PC-9 (cell line): ENCODE data around the gene HOXA11. TPM values are rescaled to one million over a fixed set of nuclear protein-coding genes. Genes with fewer than 3 reads are reported as not detected.

ENCODE experiments used
- BruUV-seq: library from RNA; stranded (reverse); fragments of 400-500 nt; replicated peaks from 2 replicates; lab custom pipeline; 2021; lab: Mats Ljungman, UMichigan
- CTCF ChIA-PET: fragments of 300-600 bp; sonication (Branson Sonifier 250); formaldehyde crosslinking; loops from one replicate; lab custom pipeline; 2022; ENCODE audit warnings: antibody characterized with exemption; lab: Charles Lee
- POLR2A ChIA-PET: fragments of 300-600 bp; sonication (Branson Sonifier 250); formaldehyde crosslinking; loops from one replicate; lab custom pipeline; 2022; ENCODE audit warnings: antibody characterized with exemption; ENCODE audit not compliant: unreplicated experiment; lab: Charles Lee
- DNase-seq, 2 experiments: peaks; one replicate each; pipeline versions ENCODE4 v3.0.0 to v3.0.0-alpha.2; 2015 to 2022; ENCODE audit warnings: mixed read lengths in 1 of 2
- H2AFZ ChIP-seq: fragments of 200-600 bp; sonication (generic); 2 replicates; pipeline ENCODE4 v1.8.1; 2017; ENCODE audit warnings: antibody characterized with exemption
- H3F3A ChIP-seq: fragments of 200-600 bp; sonication (generic); 2 replicates; pipeline ENCODE4 v1.8.1; 2017; ENCODE audit warnings: antibody characterized with exemption, mild to moderate bottlenecking, low read depth; ENCODE audit not compliant: insufficient read depth
- H3K27ac ChIP-seq: fragments of 200-600 bp; sonication (generic); 2 replicates; pipeline ENCODE4 v1.6.1; 2016; ENCODE audit warnings: mixed run types
- H3K27me3 ChIP-seq: fragments of 200-600 bp; sonication (generic); 2 replicates; pipeline ENCODE4 v1.6.1; 2016; ENCODE audit warnings: low read depth, mixed run types; ENCODE audit not compliant: insufficient read depth
- H3K36me3 ChIP-seq: fragments of 200-600 bp; sonication (generic); 2 replicates; pipeline ENCODE4 v1.6.1; 2016; ENCODE audit warnings: low read depth, mixed run types
- H3K4me1 ChIP-seq: fragments of 200-600 bp; sonication (generic); replicated peaks from 2 replicates; pipeline ENCODE4 v1.6.1; 2016; ENCODE audit warnings: mixed run types; ENCODE audit not compliant: insufficient read depth
- H3K4me2 ChIP-seq: fragments of 200-600 bp; sonication (generic); 2 replicates; pipeline ENCODE4 v1.6.1; 2017; ENCODE audit warnings: mixed run types
- H3K4me3 ChIP-seq: fragments of 200-600 bp; sonication (generic); 2 replicates; pipeline ENCODE4 v1.6.1; 2016; ENCODE audit warnings: mixed run types
- H3K79me2 ChIP-seq: fragments of 200-600 bp; sonication (generic); 2 replicates; pipeline ENCODE4 v1.6.1; 2017; ENCODE audit warnings: low read depth, mixed run types
- H3K9me2 ChIP-seq: fragments of 200-600 bp; sonication (generic); 2 replicates; pipeline ENCODE4 v1.8.1; 2017; ENCODE audit warnings: mild to moderate bottlenecking; ENCODE audit not compliant: insufficient read depth
- H3K9me3 ChIP-seq: fragments of 200-600 bp; sonication (generic); 2 replicates; pipeline ENCODE4 v1.8.1; 2016; ENCODE audit warnings: low read depth; ENCODE audit not compliant: insufficient read depth
- H4K20me1 ChIP-seq: fragments of 200-600 bp; sonication (generic); 2 replicates; pipeline ENCODE4 v1.8.1; 2017; ENCODE audit not compliant: insufficient read depth
- EZH2 ChIP-seq: fragments of 200-600 bp; sonication (generic); IDR thresholded peaks from 2 replicates; pipeline ENCODE4 v1.8.0; 2017; ENCODE audit warnings: antibody characterized with exemption, low read depth
- intact Hi-C: fragments of 100-400 bp; cut with micrococcal nuclease; formaldehyde crosslinking; loops from one replicate; pipeline ENCODE4 v1.10.0; 2022; ENCODE audit not compliant: unreplicated experiment
- total RNA-seq: library from RNA; stranded (reverse); gene quantifications from 2 replicates; pipeline ENCODE4 v1.2.3, GENCODE V29; 2021
- TF ChIP-seq, protein P1 (sequence below): fragments of 200-600 bp; sonication (generic); conservative IDR thresholded peaks from 2 replicates; pipeline ENCODE4 v1.6.1; 2017; ENCODE audit warnings: mixed run types, antibody characterized with exemption, mild to moderate bottlenecking, moderate library complexity

The HOXA11 gene
- total RNA-seq, 1 experiment from 2014 or later, result 0.26 TPM

DNA sequence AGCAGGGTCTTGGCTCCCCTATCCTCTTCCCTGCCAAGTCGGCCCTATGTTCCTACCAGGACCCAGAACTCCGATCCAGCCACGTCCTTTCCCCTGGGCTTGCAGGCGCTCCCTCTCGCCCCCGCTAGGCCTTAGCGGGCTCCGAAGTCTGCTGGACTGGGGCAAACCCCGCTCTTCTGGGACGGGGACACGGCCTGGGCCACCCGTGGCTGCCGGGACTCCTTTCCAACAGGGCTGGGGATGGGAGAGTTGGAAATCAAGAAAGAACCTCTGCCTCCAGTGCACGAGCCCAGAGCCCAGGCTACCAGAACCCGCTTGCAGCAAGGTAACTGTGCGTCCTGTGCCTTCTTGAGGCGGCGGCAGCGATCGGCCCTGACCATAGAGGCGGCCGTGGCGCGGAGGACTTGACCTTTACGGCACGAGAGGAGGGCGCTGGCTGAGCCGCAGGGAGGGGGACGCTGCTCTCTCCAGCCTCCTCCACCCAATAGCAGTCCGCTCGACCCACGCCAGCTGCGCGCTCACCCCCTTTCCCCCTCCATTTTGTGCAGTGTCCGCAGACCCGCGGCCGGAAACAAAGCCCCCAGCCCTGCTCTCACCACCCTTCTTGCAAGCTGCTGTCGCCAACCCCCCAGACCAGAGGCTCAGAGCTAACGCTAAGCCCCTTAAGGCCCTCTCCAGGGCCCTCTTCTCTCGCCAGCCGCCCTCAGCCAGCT, 7.0 kb upstream of the HOXA11 start:
- Histone ChIP-seq H3K4me2 (no peak overlapping the region), H3K4me3 (no peak overlapping the region), H3F3A (peaks cover 12% of the 10 kb centered on the region), H3K79me2 (no peaks in the 10 kb centered on the region), H3K4me1 (no peaks in the 10 kb centered on the region), H3K36me3 (no peaks in the 10 kb centered on the region), H4K20me1 (no peaks in the 10 kb centered on the region), H2AFZ (no peak overlapping the region), H3K9me2 (no peaks in the 10 kb centered on the region), H3K9me3 (no peaks in the 10 kb centered on the region), H3K27me3 (no peaks in the 10 kb centered on the region), H3K27ac (no peak overlapping the region)
- DNase-seq, result no peak
- no peak for TF ChIP-seq EZH2
- TF ChIP-seq, protein P1, sequence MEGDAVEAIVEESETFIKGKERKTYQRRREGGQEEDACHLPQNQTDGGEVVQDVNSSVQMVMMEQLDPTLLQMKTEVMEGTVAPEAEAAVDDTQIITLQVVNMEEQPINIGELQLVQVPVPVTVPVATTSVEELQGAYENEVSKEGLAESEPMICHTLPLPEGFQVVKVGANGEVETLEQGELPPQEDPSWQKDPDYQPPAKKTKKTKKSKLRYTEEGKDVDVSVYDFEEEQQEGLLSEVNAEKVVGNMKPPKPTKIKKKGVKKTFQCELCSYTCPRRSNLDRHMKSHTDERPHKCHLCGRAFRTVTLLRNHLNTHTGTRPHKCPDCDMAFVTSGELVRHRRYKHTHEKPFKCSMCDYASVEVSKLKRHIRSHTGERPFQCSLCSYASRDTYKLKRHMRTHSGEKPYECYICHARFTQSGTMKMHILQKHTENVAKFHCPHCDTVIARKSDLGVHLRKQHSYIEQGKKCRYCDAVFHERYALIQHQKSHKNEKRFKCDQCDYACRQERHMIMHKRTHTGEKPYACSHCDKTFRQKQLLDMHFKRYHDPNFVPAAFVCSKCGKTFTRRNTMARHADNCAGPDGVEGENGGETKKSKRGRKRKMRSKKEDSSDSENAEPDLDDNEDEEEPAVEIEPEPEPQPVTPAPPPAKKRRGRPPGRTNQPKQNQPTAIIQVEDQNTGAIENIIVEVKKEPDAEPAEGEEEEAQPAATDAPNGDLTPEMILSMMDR, result no peak
- intact Hi-C loops, result loop anchor here (10.0 kb wide), 2 partner anchors 553 to 1663 kb away; partner anchors contain the start of gene TAX1BP1
- no TSS peak for BruUV-seq
- ChIA-PET CTCF (no interaction called here), POLR2A (interaction anchor here (0.6 kb wide), 1 partner anchor 549 kb away, joined by 8 read pairs; no protein-coding TSS in a partner anchor)

- Histone ChIP-seq H3K9me2 (no peaks in the 10 kb centered on the region), H3K4me2 (no peak overlapping the region)
Observed at GRCh38 chr7:27191161-27191731, 6.2 kb upstream of the HOXA11 start.

DNA sequence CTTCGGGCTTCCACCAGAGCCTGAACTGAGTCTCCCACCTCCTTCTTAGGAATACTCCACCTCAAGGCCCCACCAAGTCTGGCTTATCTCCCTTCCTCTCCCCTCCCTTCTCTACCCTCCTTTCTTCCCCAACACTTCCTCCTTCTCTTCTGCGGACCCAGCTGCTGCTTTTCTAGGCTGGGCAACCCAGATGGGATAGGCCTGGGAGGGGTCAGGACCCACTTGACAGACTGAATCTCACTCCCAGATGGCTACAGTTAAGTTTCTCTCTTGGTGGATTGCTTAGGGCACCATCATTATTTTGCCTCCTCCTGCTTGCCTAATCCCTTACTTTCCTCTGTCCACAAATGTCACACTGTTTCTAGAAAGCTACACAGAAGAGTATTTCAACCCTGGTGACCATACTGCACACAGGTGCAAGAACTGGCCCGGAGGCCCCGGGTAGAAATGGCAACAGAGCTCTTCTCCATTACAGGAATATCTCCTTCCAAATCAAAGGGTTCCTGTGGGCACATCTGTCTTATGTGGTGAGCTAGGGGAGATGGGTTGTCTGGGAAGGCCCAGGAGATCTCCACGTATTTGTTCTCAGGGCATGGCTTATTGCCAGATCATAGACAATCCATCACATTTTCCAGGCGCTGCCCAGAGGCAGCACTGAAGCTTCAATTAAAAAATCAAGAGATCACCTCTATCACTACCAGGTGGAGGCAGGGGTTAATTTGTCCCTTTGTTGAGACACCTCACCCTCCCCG, 5.1 kb upstream of the HOXA11 start:
- Histone ChIP-seq H3K9me3 (no peaks in the 10 kb centered on the region), H4K20me1 (no peaks in the 10 kb centered on the region), H3K4me3 (no peak overlapping the region), H3K27ac (no peak overlapping the region), H3K79me2 (no peaks in the 10 kb centered on the region), H3K9me2 (no peaks in the 10 kb centered on the region), H3K4me2 (no peak overlapping the region), H3K27me3 (no peaks in the 10 kb centered on the region), H2AFZ (no peak overlapping the region), H3K4me1 (no peaks in the 10 kb centered on the region), H3K36me3 (no peaks in the 10 kb centered on the region), H3F3A (peaks cover 24% of the 10 kb centered on the region)
- DNase-seq, result no peak
- POLR2A ChIA-PET, result interaction anchor here (0.5 kb wide), 1 partner anchor 585 kb away, joined by 3 read pairs; no protein-coding TSS in a partner anchor
- intact Hi-C loops, result loop anchor here (10.0 kb wide), 2 partner anchors 555 to 1665 kb away; partner anchors contain the start of gene TAX1BP1
- no peak for TF ChIP-seq EZH2
- TF ChIP-seq, protein P1, result no peak
- no TSS peak for BruUV-seq
- CTCF ChIA-PET, result no interaction called here

More at GRCh38 chr7:27191161-27191731, 6.2 kb upstream of the HOXA11 start:
- ChIA-PET POLR2A (no interaction called here), CTCF (interaction anchor here (0.6 kb wide), 1 partner anchor 781 kb away, joined by 3 read pairs; no protein-coding TSS in a partner anchor)
- no peak overlapping the region for H3K27ac ChIP-seq
- H2AFZ ChIP-seq, result no peak overlapping the region
- peaks cover 13% of the 10 kb centered on the region for H3F3A ChIP-seq
- DNase-seq, result no peak
- no TSS peak for BruUV-seq
- H3K79me2 ChIP-seq, result no peaks in the 10 kb centered on the region
- TF ChIP-seq, protein P1, result no peak
- no peak for TF ChIP-seq EZH2
- H3K4me1 ChIP-seq, result no peaks in the 10 kb centered on the region
- no peaks in the 10 kb centered on the region for H3K36me3 ChIP-seq
- H3K9me3 ChIP-seq, result no peaks in the 10 kb centered on the region
- H3K4me3 ChIP-seq, result no peak overlapping the region
- no peaks in the 10 kb centered on the region for H4K20me1 ChIP-seq
- intact Hi-C loops, result loop anchor here (10.0 kb wide), 2 partner anchors 554 to 1664 kb away; partner anchors contain the start of gene TAX1BP1
- no peaks in the 10 kb centered on the region for H3K27me3 ChIP-seq
